Stimulated activated CD4-positive, alpha-beta T cell treated with anti-CD3 and anti-CD28 coated beads, TNF-alpha, amount 100 ng/mL, for 4 hours (primary cell): Measurements from ENCODE around the gene PPP2R5D.
"Not testable (repeated sequence)": the region's sequence is repeated elsewhere in the genome, so short reads cannot be mapped to it uniquely, and the experiment has no call there.

Source experiments
- DNase-seq, 3 experiments: peaks; one replicate each; pipeline ENCODE4 v3.0.0-alpha.2; 2020; ENCODE audit warnings: low read depth in 3 of 3

PPP2R5D gene

GRCh38 chr6:42984001-42984923 is at the start of gene PPP2R5D:
Gene PPP2R5D, plus strand, starts transcription at chr6:42984570. Its CDS starts 108 bp downstream, at chr6:42984678.
- peak; percentile 84 to 94 (median 94) for DNase-seq

- no peak for DNase-seq
Measured at GRCh38 chr6:42935322-42935721, 49.0 kb upstream of the PPP2R5D start.

GRCh38 chr6:42936398-42936797 is 48.0 kb upstream of the PPP2R5D start:
- DNase-seq, result no peak

GRCh38 chr6:42937548-42938427 is 46.6 kb upstream of the PPP2R5D start:
- no peak for DNase-seq

GRCh38 chr6:42938428-42938796 is 46.0 kb upstream of the PPP2R5D start:
- DNase-seq, result no peak

- DNase-seq, result no peak
Measured at GRCh38 chr6:42938987-42939809, 45.2 kb upstream of the PPP2R5D start.

- DNase-seq, result no peak
Measured at GRCh38 chr6:42939810-42940167, 44.6 kb upstream of the PPP2R5D start.

GRCh38 chr6:42940493-42941045 is 43.8 kb upstream of the PPP2R5D start:
- DNase-seq, result no peak

- not testable (repeated sequence) for DNase-seq
Measured at GRCh38 chr6:42941356-42941755, 43.0 kb upstream of the PPP2R5D start.

- no peak for DNase-seq
Measured at GRCh38 chr6:42942444-42942843, 41.9 kb upstream of the PPP2R5D start.

GRCh38 chr6:42947950-42948349 is 36.4 kb upstream of the PPP2R5D start:
- no peak for DNase-seq

GRCh38 chr6:42952389-42952788 is 32.0 kb upstream of the PPP2R5D start:
- no peak for DNase-seq

- not testable (repeated sequence) for DNase-seq
Measured at GRCh38 chr6:42954405-42954804, 30.0 kb upstream of the PPP2R5D start.

- no peak for DNase-seq
Measured at GRCh38 chr6:42958125-42958524, 26.2 kb upstream of the PPP2R5D start.

- no peak for DNase-seq
Measured at GRCh38 chr6:42959917-42960242, 24.5 kb upstream of the PPP2R5D start.

- no peak for DNase-seq
Measured at GRCh38 chr6:42960243-42961019, 23.9 kb upstream of the PPP2R5D start, which contains the start of gene GNMT. Gene GNMT, plus strand, starts transcription at chr6:42960754. Its CDS starts 14 bp downstream, at chr6:42960768.

GRCh38 chr6:42961020-42961470 is 23.3 kb upstream of the PPP2R5D start:
- no peak for DNase-seq

GRCh38 chr6:42962096-42962495 is 22.3 kb upstream of the PPP2R5D start:
- DNase-seq, result no peak

GRCh38 chr6:42962502-42963178 is 21.7 kb upstream of the PPP2R5D start:
- no peak for DNase-seq
